HG02798 (cell line): ENCODE results near the gene HAGH.
"Not testable (repeated sequence)": the region's sequence is repeated elsewhere in the genome, so short reads cannot be mapped to it uniquely, and the experiment has no call there.

Experiments used
- ATAC-seq: cut with Tn5 transposase; IDR thresholded peaks from one replicate; pipeline ENCODE4 v1.9.1; 2021; ENCODE audit warnings: mild to moderate bottlenecking; ENCODE audit not compliant: unreplicated experiment, poor library complexity

The HAGH gene

GRCh38 chr16:1826691-1827573 is at the start of gene HAGH, which contains the start of gene FAHD1:
HAGH (minus strand) TSS chr16:1826825; CDS start chr16:1826787, 38 bp downstream.
FAHD1 (plus strand) TSS chr16:1827206; CDS start chr16:1827239, 33 bp downstream.
- ATAC-seq, result peak; percentile 91

GRCh38 chr16:1876066-1876465 is 49.4 kb upstream of the HAGH start:
- not testable (repeated sequence) for ATAC-seq

GRCh38 chr16:1874854-1875253 is 48.2 kb upstream of the HAGH start:
- no peak for ATAC-seq

- no peak for ATAC-seq
These were observed 45.5 kb upstream of the HAGH start, which contains the start of gene MEIOB for GRCh38 chr16:1871974-1872635. MEIOB (minus strand) TSS chr16:1872164; CDS start chr16:1868175, 3,989 bp downstream.

- no peak for ATAC-seq
These were observed 43.9 kb upstream of the HAGH start for GRCh38 chr16:1870365-1871082.

GRCh38 chr16:1865902-1866690 is 39.5 kb upstream of the HAGH start:
- no peak for ATAC-seq

- no peak for ATAC-seq
These were observed 37.2 kb upstream of the HAGH start for GRCh38 chr16:1863681-1864460.

GRCh38 chr16:1862394-1862793 is 35.8 kb upstream of the HAGH start:
- ATAC-seq, result no peak

- no peak for ATAC-seq
These were observed 35.1 kb upstream of the HAGH start for GRCh38 chr16:1861730-1862129.

GRCh38 chr16:1859650-1860049 is 33.0 kb upstream of the HAGH start:
- ATAC-seq, result no peak

GRCh38 chr16:1858189-1858865 is 31.7 kb upstream of the HAGH start:
- no peak for ATAC-seq

- ATAC-seq, result no peak
These were observed 30.9 kb upstream of the HAGH start for GRCh38 chr16:1857433-1858097.

GRCh38 chr16:1851793-1852192 is 25.2 kb upstream of the HAGH start:
- no peak for ATAC-seq

GRCh38 chr16:1850981-1851380 is 24.4 kb upstream of the HAGH start:
- ATAC-seq, result no peak

GRCh38 chr16:1846416-1846815 is 19.8 kb upstream of the HAGH start:
- no peak for ATAC-seq

GRCh38 chr16:1845985-1846384 is 19.4 kb upstream of the HAGH start:
- ATAC-seq, result no peak

GRCh38 chr16:1839554-1839953 is 12.9 kb upstream of the HAGH start:
- no peak for ATAC-seq

GRCh38 chr16:1834096-1834495 is 7.5 kb upstream of the HAGH start:
- no peak for ATAC-seq
